Colonic mucosa (tissue), 4 donors: ENCODE results near the gene PGA4. TPM values are rescaled to one million over a fixed set of nuclear protein-coding genes. Genes with fewer than 3 reads are reported as not detected.

Source experiments
- DNase-seq: peaks from one replicate; pipeline ENCODE4 v3.0.0-alpha.2; 2020
- H3K27ac ChIP-seq: fragments of 200-600 bp; one replicate; pipeline ENCODE4 v1.8.0; 2021
- H3K27me3 ChIP-seq: fragments of 200-600 bp; one replicate; pipeline ENCODE4 v1.8.0; 2021
- H3K36me3 ChIP-seq: fragments of 200-600 bp; one replicate; pipeline ENCODE4 v1.8.0; 2021
- H3K4me1 ChIP-seq: fragments of 200-600 bp; one replicate; pipeline ENCODE4 v1.8.0; 2021; ENCODE audit warnings: mild to moderate bottlenecking
- H3K4me3 ChIP-seq: fragments of 200-600 bp; one replicate; pipeline ENCODE4 v1.8.0; 2021
- H3K9ac ChIP-seq, 2 donors: one replicate each; pipeline ENCODE4 v1.7.0; 2013; ENCODE audit warnings: control low read depth in 2 of 2, low read depth in 2 of 2, low read length in 2 of 2
- H3K9me3 ChIP-seq: fragments of 200-600 bp; one replicate; pipeline ENCODE4 v1.8.0; 2021
- intact Hi-C: fragments of 100-400 bp; cut with DNase I; formaldehyde crosslinking; loops from one replicate; pipeline ENCODE4 v1.14.1; 2022
- total RNA-seq, 2 donors: library from RNA; stranded (reverse); fragmentation: NEBNext Ultra II Directional in 1 of 2; extraction: Animal tissue kit (Norgen Biotek cat#: 25700) in 1 of 2; gene quantifications; one replicate each; pipeline ENCODE4 v1.2.1, GENCODE V29; 2021
- TF ChIP-seq, protein P1 (sequence below): fragments of 200-600 bp; IDR thresholded peaks from one replicate; pipeline ENCODE4 v1.8.0; 2022; ENCODE audit warnings: antibody characterized with exemption, mild to moderate bottlenecking
- donor health status: healthy.
- donor health status: DM: no; HTN: no; CAD: no.
- donor health status: DM: no; HTN: no; CAD: no.

PGA4 gene
- total RNA-seq, 2 donors from 2014 or later = not detected

DNA sequence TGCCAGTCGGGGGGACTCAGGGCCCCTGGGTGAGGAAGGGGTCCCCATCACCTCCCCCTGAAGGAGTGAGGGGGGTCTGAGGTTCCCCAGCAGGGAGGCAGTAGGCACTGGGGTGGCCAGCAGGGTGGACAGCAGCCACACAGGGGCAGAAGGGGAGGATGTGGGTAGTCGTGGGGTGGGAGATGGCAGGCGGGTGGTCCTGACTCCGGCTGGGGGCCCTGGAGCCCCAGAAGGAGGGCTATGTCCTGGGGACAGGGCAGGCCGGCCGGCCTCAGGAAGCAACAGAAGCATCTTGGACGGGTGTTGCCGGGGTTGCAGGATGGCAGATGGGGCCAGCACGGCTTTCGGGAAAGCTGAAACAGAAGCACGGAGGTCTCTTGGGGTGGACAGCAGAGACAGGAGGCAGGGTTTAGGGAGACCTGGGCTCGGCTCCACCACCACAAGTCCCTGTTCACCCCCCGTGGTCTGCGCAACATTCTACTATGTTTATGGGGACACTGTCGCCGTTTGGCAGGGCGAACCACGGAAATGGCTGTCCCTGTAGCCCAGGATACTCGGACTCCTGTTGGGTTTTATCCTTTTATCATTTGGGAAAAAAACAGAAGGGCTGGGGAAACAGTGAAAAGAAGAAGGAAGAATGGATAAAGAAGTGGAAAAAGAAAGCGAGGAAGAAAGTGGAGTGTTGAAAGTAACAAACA lies 58.9 kb downstream of the PGA4 start:
- no peak overlapping the region for H3K9ac ChIP-seq
- intact Hi-C loops = no loop called here
- DNase-seq = no peak

More for the DNA sequence above, 58.9 kb downstream of the PGA4 start:
- Histone ChIP-seq H3K4me3 (no peak overlapping the region), H3K4me1 (no peaks in the 10 kb centered on the region), H3K27me3 (no peaks in the 10 kb centered on the region), H3K27ac (no peak overlapping the region), H3K9me3 (no peaks in the 10 kb centered on the region), H3K36me3 (no peaks in the 10 kb centered on the region)
- TF ChIP-seq, protein P1, sequence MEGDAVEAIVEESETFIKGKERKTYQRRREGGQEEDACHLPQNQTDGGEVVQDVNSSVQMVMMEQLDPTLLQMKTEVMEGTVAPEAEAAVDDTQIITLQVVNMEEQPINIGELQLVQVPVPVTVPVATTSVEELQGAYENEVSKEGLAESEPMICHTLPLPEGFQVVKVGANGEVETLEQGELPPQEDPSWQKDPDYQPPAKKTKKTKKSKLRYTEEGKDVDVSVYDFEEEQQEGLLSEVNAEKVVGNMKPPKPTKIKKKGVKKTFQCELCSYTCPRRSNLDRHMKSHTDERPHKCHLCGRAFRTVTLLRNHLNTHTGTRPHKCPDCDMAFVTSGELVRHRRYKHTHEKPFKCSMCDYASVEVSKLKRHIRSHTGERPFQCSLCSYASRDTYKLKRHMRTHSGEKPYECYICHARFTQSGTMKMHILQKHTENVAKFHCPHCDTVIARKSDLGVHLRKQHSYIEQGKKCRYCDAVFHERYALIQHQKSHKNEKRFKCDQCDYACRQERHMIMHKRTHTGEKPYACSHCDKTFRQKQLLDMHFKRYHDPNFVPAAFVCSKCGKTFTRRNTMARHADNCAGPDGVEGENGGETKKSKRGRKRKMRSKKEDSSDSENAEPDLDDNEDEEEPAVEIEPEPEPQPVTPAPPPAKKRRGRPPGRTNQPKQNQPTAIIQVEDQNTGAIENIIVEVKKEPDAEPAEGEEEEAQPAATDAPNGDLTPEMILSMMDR = no peak

Other genes starting within 250 kb of the PGA4 start
- gene CD5, start 119.9 kb upstream of the PGA4 start, total RNA-seq = 1 to 10 TPM; 2.1 to 2.4 TPM
- gene VPS37C, start 60.9 kb upstream of the PGA4 start, total RNA-seq = 10 to 100 TPM; 26.8 to 35.4 TPM
- gene PGA3, start 18.8 kb upstream of the PGA4 start, total RNA-seq = under 1 TPM in 1 of 2 donors, not detected in 1; 0.35 TPM
- gene PGA5, start 18.8 kb downstream of the PGA4 start, total RNA-seq = not detected
- gene VWCE, start 73.0 kb downstream of the PGA4 start, total RNA-seq = under 1 TPM; 0.37 to 0.58 TPM
- 100 to 1,000 TPM; 154 to 189 TPM for gene DDB1, start 110.8 kb downstream of the PGA4 start, total RNA-seq
- 10 to 100 TPM; 50.0 to 81.3 TPM for gene TKFC, start 110.9 kb downstream of the PGA4 start, total RNA-seq
- gene CYB561A3, start 139.5 kb downstream of the PGA4 start, total RNA-seq = 10 to 100 TPM; 64.2 to 88.5 TPM
- 10 to 100 TPM; 27.4 to 37.7 TPM for gene TMEM138, start 140.0 kb downstream of the PGA4 start, total RNA-seq
- 10 to 100 TPM in 1 of 2 donors, 1 to 10 TPM in 1; 9.0 to 10.3 TPM for gene TMEM216, start 170.2 kb downstream of the PGA4 start, total RNA-seq
- gene CPSF7, start 207.6 kb downstream of the PGA4 start, total RNA-seq = 10 to 100 TPM; 56.2 to 65.8 TPM
- 10 to 100 TPM; 38.3 to 38.5 TPM for gene SDHAF2, start 207.8 kb downstream of the PGA4 start, total RNA-seq